ENCODE data around the gene PRF1.
"Not testable (repeated sequence)": the region's sequence is repeated elsewhere in the genome, so short reads cannot be mapped to it uniquely, and the experiment has no call there.

Gene PRF1

DNA sequence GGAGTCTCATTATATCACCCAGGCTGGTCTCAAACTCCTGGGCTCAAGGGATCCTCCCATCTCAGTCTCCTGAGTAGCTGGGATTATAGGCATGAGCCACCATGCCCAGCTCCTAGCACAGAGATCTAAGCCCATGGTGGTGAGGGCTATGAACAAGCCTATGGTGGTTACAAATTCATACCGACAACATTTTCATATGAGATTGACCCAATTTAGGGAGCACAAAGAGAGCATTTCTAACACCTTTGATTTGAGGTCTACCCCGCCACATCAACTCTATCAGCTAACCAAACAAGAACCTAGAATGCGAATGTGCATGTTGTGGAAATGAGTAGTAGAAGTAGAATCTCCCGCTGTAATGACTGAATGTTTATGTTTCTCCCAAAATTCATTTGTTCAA lies 14.2 kb upstream of the PRF1 start:
- DNase-seq, result peak in 1 of 2 donors; percentile 47

DNA sequence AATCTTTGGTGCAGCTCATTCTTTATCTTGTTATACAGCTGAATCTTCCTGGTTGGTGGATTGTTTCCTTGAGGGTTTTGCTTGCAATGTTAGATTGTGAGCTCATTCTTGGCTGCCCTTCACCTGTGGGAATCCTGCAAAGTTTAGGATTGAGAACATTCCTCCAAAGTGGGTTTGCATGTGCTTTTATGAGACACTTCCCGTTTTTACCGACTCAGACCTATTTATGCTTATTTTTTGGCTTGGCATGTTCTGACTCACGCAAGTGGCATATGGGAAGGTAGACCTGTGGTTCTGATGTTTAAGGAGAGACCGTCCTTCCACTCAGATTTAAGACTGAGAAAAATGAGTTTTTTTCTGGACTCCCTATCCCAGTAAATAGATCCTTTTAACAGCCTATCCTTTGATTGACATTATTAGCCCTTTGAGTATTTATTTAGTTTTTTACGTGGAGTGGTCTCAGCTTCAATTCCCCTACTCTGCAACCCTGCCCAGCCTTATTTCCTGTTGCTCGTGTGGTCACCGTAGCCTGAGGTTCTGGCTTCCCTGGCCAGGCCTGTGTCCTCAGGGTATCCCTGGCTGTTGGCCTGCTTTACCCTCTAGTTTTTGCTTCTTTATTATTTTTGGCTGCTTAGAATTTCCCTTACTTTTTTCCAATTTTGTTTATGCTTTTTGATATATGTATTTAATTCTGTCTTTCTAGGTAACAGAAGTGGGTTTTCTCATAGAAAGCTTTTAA lies 13.4 kb upstream of the PRF1 start:
- DNase-seq, result no peak

DNA sequence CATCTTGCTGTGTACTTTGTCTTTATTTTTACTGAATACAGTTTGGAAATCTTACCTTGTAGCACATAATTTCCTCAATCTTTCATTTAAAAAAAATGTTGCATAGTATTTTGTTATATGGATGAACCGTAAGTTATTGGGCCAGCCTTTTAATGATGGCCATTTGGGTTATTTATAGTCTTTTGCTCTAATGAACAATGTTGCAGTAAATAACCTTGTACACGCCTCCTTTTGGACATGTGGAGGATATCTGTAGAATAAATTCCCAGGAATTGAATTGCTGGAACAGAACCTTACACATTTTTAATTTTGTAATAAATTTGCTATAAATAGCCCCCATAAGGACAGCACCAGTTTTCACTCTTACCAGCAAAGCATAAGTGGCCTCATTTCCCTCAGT lies 12.7 kb upstream of the PRF1 start:
- DNase-seq, result no peak

DNA sequence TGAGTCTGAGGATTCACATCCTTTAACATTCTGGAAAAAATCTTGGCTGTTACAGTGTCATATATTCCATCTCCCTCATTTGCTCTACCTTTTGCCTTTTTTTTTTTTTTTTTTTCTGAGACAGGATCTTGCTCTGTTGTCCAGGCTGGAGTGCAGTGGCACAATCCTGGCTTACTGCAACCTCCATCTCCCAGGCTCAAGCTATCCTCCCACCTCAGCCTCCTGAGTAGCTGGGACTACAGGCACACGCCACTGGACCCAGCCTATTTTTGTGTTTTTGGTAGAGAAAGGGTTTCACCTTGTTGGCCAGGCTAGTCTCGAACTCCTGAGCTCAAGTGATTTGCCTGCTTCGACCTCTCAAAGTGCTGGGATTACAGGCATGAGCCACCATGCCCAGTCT lies 11.8 kb upstream of the PRF1 start:
- DNase-seq, result not testable (repeated sequence)

DNA sequence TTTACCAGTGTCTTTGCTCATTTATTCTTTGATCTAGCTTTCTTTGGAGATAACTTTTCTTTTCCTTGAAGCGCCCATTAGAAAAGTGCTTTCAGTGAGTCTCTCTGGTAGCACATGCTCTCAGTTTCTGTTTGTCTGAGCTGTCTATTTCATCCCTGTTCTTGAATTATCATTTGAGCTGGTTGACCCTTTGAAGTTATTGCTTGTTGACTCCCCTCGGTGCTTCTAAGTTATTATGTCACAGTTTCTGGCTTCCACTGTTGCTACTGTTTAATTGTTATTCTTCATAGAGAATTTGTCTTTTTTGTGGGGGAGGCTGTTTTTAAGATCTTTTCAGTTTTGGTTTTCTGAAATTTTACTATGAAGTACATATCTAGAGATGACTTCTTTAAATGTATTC lies 11.4 kb upstream of the PRF1 start:
- DNase-seq, result no peak

DNA sequence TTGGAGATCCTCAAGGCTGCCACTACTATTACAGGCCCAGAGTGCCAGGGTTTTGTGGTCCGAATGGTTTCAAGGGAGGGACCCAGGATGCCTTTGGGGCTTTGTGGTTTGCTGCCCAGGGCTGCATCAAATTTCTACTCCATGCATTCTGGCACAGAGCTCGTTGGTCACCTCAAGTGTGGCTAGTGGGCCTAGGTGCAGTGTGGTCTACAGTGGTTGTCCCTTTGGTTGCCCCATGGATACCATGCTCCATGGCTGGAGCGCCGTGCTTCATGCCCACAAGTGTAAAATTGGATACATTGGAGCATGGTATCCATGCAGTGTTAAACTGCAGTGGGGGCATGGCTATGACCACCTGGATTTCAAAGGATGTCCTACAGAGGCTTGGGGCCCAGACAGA lies 5.4 kb upstream of the PRF1 start:
- no peak for DNase-seq

DNA sequence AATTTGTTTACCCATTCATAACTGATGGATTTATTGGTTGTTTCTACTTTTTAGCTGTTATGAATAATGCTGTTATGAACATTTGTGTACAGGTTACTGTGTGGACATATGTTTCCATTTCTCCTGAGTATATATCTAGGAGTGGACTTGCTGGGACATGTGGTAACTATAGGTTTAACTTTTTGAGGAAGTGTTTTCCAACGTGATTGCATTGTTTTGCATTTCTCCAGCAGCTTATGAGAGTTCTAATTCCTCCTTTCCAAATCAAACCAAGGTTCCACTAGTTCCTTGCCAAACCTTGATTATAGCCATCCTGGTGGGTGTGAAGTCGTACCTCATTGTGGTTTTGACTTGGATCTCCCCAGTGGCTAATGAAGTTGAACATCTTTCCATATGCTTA lies 2.6 kb upstream of the PRF1 start:
- no peak for DNase-seq

DNA sequence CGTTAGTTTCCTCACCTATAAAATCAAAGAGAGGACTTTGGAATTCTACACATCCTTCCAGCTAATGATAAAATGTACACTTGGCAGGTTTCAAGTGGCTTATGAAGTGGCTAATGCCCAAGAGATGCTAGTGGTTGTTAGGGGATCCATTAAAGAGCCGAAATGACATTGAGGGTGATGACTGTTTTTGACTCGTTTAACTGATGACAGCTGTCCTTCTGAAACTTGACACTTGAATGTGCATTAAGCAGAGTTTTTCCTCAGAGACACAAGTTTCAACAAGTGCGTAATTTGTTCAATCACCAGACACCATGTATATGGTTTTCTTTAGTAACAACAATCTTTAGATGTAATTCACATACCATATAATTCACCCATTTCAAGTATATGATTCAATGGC lies 1.6 kb upstream of the PRF1 start:
- no peak for DNase-seq

DNA sequence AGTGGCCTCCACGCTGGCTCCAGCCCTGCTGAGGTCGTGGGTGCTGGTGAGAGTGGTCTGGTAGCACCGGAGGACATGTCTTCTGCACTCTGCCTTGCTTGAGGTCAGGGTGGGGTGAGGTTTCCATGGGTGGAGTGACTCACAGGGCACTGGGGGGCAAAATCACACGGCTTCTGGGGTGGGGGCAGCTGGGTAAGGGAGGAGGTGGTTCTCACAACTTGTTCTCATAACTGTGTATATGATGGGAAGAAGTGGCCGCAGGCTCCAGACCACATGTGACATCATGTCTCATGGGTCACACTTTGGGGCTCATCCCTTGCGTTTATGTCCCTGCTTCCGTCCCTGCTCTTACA lies 884 bp upstream of the PRF1 start:
- DNase-seq, result peak; percentile 80 to 83

DNA sequence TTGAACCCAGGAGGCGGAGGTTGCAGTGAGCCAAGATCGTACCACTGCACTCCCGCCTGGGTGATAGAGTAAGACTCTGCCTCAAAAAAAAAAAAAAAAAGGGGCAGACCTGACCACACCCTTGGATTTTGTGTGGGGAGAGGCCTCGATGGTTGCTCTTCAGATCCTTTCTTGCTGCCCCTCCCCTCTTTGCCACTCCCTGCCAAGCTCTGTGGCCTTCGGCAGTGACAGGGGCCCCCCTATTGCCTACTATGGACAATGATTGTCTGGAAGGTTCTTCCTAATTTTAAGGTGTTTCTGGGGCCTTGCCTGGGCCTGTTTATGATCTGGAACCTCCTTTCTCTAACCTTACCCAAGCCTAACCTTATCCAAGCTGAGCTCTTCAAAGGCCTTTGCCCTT lies 795 bp downstream of the PRF1 start:
- peak; percentile 19 to 41 for DNase-seq

DNA sequence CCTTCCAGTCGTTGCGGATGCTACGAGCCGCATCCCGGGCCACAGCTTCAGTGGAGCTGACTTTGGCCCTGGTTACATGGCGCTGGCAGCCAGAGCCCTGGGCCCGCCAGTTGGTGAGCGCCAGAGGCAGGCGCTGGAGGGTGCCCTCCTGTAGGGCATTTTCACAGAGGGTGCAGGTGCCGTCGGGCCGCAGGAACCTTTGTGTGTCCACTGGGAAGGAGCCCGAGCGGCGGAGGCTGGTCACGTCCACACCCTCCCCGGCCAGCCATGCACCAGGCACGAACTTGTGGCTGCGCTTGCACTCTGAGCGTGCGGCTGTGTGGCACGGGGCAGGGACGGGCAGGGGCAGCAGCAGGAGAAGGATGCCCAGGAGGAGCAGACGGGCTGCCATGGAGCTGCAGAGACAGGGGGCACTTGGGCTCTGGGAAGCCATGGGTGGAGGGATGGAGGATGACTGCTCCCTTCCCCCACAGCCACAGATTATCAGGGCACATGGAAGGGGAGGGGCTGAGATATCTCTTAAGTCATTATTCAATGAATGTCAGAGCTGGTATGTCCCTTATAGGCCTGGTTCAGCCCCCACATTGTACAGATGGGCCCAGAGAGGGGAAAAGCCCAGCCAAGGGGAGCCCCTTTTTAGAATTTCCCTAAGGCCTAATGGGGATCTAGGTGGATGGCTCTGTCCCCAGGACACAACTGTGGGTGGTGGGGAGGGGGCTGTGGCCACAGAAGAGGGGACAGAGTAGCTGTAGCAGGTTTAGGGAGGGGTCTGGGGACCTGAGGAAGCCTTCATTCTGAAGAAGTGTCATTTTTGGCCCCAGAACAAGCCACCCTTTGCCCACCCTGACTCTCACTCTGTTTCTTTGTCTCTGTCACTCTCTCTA lies 1.8 kb downstream of the PRF1 start:
- DNase-seq, result no peak

DNA sequence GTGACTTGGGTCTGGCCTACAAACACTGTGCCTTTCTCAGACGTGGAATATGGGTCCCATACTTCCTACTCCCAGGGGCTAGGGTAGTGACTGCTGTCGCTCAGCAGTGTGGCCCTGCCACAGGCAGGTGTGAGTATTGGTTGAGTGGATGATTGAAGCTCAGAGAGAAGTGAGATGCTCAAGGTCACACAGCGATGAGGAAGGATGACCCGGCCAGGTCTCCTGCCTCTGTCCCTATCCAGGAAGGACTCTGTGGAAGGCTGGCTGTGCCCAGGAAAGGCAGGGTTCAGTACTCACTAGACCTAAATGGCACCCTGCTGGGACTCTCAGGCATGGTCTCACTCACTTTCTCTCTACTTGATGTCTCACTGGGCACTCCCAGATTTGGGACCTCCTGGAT lies 2.8 kb downstream of the PRF1 start:
- no peak for DNase-seq

DNA sequence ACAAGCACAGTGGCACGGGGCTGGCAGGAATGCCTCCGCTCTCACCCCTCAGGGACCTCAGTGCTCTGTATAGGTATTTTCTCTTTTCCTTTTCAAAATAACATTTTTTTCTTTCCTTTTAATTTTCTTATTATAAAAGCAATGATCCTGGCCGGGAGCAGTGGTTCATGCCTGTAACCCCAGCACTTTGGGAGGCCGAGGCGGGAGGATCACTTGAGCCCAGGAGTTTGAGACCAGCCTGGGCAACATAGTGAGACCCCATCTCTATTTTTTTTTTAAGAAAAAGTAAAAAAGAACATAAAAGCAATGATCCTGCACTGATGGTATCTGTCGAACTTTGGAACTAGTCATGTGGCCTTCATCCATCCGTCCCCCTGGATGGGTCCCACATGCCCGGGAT lies 3.2 kb downstream of the PRF1 start:
- no peak for DNase-seq

DNA sequence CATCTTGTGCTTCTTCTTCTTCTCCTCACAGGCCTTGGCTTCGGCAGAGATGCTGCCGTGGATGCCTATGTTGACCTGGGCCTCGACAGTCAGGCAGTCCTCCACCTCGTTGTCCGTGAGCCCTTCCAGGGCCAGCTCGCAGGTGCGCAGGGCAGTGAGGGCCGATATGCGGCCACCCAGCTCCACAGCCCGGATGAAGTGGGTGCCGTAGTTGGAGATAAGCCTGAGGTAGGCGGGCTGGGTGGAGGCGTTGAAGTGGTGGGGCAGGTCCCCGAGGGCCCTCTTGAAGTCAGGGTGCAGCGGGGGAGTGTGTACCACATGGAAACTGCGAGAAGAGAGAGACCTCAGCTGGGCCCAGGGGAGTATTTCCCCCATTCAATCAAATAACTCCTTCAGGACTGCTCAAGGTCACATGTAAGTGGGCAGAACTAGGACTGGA lies 3.7 kb downstream of the PRF1 start:
- no peak for DNase-seq

DNA sequence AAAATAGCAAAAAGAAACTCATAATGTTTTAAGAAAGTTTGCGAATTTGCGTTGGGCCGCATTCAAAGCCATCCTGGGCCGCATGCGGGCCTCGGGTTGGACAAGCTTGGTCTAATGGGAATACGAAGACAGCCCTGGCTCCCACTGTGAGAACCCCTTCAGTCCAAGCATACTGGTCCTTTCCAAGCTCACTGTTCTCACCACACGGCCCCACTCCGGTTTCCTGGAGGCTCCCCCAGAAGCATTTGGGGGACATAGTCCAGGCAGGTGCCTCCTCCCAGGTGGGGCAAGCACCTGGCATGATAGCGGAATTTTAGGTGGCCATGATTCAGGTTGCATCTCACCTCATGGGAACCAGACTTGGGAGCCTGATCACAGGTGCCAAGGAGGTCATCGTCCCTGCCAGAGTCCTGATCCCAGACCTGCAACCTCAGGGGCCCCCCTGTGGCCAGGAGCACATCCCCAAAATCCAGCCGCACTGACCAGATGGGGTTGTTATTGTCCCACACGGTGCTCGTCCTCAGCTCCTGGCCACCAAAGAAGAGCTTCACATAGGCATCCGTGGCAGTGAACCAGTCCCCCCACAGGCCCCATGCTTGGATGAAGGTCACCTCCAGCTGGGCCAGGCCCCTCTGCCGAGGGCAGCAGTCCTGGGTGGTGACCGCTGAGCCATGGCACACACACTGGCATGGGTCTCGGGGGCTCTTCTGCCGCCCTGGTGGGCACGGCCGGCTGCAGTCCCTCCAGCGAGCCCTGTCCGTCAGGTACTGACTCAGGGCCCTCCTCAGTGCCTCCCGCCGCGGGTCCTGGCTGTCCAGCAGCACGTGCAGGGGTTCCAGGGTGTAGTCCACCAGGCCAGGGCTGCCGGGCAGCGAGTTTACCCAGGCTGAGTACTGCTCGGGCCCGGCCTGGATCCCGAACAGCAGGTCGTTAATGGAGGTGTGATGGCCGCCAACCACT lies 4.4 kb downstream of the PRF1 start:
- DNase-seq, result no peak

DNA sequence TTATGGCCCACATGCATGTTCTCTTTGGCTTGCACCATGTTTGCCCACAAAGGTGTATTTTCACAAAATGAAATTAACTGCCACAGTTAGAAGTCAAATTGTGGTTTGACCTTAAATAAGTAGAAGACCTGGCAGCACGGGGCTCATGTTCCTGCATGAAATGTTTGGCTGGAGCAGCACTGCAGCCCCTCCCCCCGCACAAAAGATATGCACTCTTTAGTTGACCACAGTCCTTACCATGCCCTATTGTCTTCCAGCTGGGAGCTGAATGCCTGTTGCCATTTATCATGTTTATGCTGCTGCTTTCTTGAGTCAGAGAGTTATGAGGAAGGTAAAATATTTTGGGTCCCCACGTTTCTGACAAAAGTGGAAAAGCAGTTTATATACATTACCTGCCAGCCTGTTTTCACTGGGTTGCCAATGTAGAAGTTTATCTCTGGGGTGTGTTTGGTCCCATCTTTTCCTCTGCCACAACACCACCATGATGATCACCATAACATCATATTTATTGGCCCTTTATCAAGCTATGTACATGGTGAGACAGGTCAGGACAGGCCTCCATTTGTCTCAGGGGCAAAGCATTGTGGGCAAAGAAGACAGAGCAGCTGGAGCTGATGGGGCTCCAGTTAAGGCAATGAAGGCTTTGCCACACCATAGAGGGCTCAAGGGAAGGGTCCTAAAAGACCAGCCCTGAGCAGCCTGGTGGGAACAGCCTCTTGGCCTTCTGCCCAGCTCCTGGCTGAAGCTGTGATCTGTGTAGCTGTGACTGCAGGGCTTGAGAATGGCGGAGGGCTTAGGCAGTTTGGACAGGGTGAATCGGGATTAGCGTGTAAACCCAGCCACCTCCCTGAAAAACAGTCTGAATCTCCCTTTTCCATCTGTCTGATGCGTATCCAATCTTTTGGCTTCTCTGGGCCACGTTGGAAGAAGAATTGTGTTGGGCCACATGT lies 5.4 kb downstream of the PRF1 start:
- DNase-seq, result no peak

DNA sequence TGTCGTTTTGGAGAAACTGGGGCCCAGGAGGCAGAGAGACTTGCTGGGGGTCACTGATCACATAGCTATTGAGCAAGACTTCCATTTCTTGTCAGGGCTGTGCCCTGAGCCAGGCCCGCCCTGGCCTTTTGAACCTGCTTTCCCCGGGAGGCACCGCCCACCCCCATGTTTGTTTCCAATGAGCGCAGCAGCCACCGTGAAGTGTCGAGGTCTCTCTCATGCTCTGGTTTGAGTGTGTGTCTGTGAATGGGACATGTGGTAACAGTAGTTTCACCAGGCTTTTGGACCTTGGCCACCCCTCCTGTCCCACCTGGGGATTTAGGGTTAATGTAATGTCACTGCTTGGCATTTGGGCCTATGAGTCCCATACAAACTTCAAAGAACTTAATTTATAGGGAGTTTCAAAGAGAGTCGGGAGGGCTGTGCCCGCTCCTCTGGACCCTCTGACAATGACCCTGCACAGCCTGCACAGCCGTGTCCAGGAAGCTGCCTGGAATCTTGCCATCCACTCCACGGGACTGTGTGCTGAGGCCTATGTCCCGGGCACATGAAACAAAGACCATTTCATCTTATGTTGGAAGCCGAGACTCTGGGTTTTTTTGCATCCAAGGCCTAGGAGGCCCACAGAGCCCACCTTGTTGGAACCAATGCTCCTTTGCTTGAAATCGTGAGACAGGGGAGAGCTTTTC lies 6.3 kb downstream of the PRF1 start:
- DNase-seq, result no peak

DNA sequence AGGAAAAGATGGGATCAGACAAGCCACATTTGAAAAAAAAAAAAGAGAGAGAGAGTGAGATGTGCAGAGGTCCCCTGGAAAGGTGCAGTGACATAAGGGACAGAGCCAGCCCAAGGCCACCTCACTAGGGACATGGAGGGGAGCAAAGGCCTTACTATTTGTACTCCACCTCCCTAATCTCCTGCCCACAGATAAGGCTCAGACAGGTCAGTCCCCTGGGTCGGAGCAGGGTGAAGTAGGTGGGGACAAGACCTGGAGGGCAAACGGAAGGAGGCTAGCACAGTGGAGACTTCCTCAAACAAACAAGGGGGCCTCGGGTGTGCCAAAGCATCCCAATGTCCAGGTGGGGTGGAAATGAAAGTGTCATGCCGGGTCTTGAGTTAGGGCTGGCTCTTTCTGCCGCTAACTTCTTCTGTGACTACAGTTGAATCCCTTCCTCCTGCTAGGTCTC lies 7.0 kb downstream of the PRF1 start:
- no peak for DNase-seq

DNA sequence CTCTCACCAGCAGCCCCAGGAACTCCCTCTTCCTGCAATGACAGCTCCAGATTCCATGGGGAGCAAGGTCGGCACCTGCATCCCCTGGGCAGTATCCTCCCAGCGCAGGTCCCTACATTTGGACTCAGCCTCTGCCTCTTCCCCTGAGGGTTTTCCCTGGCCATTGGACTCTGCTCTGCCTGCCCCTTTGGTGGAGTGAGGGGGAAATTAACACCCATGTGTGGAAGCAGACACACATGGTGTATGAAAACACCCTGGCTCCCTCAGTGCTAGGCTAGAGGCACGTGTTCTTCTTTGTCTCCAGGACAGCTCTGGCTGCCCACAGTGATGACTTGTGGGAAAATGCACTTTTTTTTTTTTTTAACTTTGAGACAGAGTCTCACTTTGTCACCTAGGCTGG lies 8.4 kb downstream of the PRF1 start:
- no peak for DNase-seq

DNA sequence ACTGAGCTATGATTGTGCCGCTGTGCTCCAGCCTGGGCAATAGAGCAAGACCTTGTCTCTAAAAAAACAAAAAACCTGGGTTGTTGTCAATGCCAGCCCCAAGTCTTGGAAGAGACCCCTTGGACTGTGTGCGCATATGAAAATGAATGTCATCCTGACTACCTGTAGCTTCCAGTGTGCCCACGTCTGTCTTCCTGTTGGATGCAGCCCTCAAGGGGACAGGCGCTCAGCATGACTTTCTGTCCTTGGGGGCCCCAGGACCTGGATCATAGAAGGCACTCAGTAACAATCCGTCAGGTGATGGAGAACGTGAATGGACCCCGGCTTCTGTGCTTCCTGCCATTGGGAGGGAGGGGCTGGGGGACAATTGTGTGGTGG lies 9.0 kb downstream of the PRF1 start:
- DNase-seq, result no peak

DNA sequence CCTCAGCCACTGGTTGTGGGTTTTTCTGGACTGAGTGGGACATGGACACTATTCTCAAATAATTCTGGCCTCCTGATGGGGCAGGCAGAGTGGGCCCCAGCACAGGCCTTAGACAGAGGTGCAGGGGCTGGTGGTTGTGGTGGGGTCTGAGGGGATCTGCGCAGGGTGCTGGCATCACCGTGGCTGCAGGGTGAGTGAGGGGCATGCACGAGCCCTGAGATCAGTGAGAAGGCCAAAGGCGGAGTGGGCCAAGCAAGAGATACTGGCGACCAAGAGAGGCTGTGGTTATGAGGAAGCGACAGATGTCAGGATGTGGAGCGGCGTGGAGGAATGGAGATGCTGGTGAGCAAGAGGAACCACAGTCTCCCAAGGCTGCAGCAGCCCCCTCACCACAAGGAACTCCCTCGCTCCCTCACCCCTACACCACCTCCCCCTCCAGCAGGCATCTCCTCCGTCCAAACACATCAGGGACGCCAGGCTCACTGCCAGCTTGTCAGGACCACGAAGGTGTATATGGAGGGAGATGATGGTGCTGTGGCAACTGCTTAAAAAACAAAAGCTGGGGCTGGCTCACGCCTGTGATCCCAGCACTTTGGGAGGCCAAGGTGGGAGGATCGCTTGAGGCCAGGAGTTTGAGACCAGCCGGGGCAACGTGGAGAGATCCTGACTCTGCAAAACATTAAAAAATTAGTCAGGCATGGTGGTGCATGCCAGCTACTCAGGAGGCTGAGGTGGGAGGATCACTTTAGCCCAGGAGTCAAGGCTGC lies 9.6 kb downstream of the PRF1 start:
- no peak for DNase-seq

Measured in CD4-positive, alpha-beta T cell treated with Interferon alpha-2 for 1 hour (primary cell).